K562 (cell line): ENCODE results near the gene VRK2. TPM values are rescaled to one million over a fixed set of nuclear protein-coding genes. Genes with fewer than 3 reads are reported as not detected.

Experiments used
- ADNP ChIP-seq: fragments of 200-800 bp; sonication (Bioruptor generic); IDR thresholded peaks from 2 replicates; pipeline ENCODE4 v1.6.1; 2016; ENCODE audit warnings: missing genetic modification characterization, missing compliant biosample characterization
- ETV1 ChIP-seq: fragments of 450-650 bp; conservative IDR thresholded peaks from 2 replicates; pipeline ENCODE4 v1.6.1; 2016; ENCODE audit warnings: missing genetic modification characterization, control low read depth, low read depth, missing compliant biosample characterization
- FOXJ3 ChIP-seq: sonication (generic); formaldehyde crosslinking; IDR thresholded peaks from 2 replicates; pipeline ENCODE4 v1.4.0; 2020; ENCODE audit warnings: mild to moderate bottlenecking, missing genetic modification reagents
- FOXM1 ChIP-seq, 2 experiments: fragments of 450-650 bp in 1 of 2; sonication (generic) in 1 of 2; formaldehyde crosslinking in 1 of 2; IDR thresholded peaks; 2 replicates each; pipeline versions ENCODE4 v1.6.1 to v1.9.0; 2017 to 2022; ENCODE audit warnings: low read depth in 2 of 2, mild to moderate bottlenecking in 2 of 2, missing genetic modification reagents in 1 of 2, moderate library complexity in 1 of 2
- IRF2 ChIP-seq: sonication (generic); formaldehyde crosslinking; IDR thresholded peaks from 2 replicates; pipeline ENCODE4 v1.8.1; 2022; ENCODE audit warnings: mild to moderate bottlenecking, missing genetic modification reagents
- KDM5B ChIP-seq: fragments of 200-600 bp; sonication (generic); IDR thresholded peaks from 2 replicates; pipeline ENCODE4 v1.6.1; 2012; ENCODE audit warnings: low read depth, mild to moderate bottlenecking, moderate library complexity, low read length, control low read depth, inconsistent platforms; ENCODE audit not compliant: insufficient replicate concordance
- MEIS2 ChIP-seq: fragments of 450-650 bp; IDR thresholded peaks from 2 replicates; pipeline ENCODE4 v1.6.1; 2014; ENCODE audit warnings: mild to moderate bottlenecking; ENCODE audit not compliant: partially characterized antibody
- MIER1 ChIP-seq: fragments of 450-650 bp; IDR thresholded peaks from 2 replicates; pipeline ENCODE4 v1.6.1; 2016; ENCODE audit warnings: antibody characterized with exemption, mild to moderate bottlenecking, low read depth
- PML ChIP-seq: IDR thresholded peaks from 2 replicates; pipeline ENCODE4 v1.6.1; 2012; ENCODE audit warnings: low read length, inconsistent platforms
- POLR2B ChIP-seq: fragments of 450-650 bp; IDR thresholded peaks from 2 replicates; pipeline ENCODE4 v1.6.1; 2018; ENCODE audit warnings: low read depth; ENCODE audit not compliant: partially characterized antibody
- RBFOX2 ChIP-seq: fragments of 200-400 bp; formaldehyde crosslinking; IDR thresholded peaks from 2 replicates; pipeline ENCODE4 v1.6.1; 2017; ENCODE audit warnings: low read depth, mild to moderate bottlenecking, low read length, moderate library complexity
- RBM22 ChIP-seq: fragments of 200-400 bp; formaldehyde crosslinking; IDR thresholded peaks from 2 replicates; pipeline ENCODE4 v1.6.1; 2018; ENCODE audit warnings: low read length, low read depth; ENCODE audit not compliant: poor library complexity, severe bottlenecking
- RFX5 ChIP-seq: IDR thresholded peaks from 2 replicates; pipeline ENCODE4 v1.6.1; 2011; ENCODE audit warnings: low read depth, mild to moderate bottlenecking, improper control_type of control experiment, low read length
- SETDB1 ChIP-seq: IDR thresholded peaks from one replicate; pipeline ENCODE4 v1.6.1; 2012; ENCODE audit warnings: low read length, control low read depth, inconsistent platforms
- SMAD1 ChIP-seq: fragments of 150-350 bp; IDR thresholded peaks from 2 replicates; pipeline ENCODE4 v1.6.1; 2014; ENCODE audit warnings: low read length, low read depth; ENCODE audit not compliant: partially characterized antibody
- SNRNP70 ChIP-seq: fragments of 200-400 bp; formaldehyde crosslinking; optimal IDR thresholded peaks from 2 replicates; pipeline ENCODE3; 2017; ENCODE audit warnings: low read depth, low read length
- TBL1XR1 ChIP-seq, 2 experiments: IDR thresholded peaks; 2 replicates each; pipeline ENCODE4 v1.6.1; 2012; ENCODE audit warnings: improper control_type of control experiment in 2 of 2, low read length in 2 of 2, mild to moderate bottlenecking in 1 of 2
- TEAD4 ChIP-seq, 2 experiments: sonication (generic) in 1 of 2; formaldehyde crosslinking in 1 of 2; IDR thresholded peaks; 2 replicates each; pipeline versions ENCODE4 v1.6.1 to v1.8.0; 2012 to 2022; ENCODE audit warnings: borderline replicate concordance in 1 of 2, inconsistent platforms in 1 of 2, low read length in 1 of 2, mild to moderate bottlenecking in 1 of 2, missing genetic modification reagents in 1 of 2
- ZNF175 ChIP-seq: fragments of 200-800 bp; sonication (Bioruptor generic); IDR thresholded peaks from 2 replicates; pipeline ENCODE4 v1.6.1; 2016; ENCODE audit warnings: low read depth, mild to moderate bottlenecking, missing genetic modification characterization, missing compliant biosample characterization
- ZNF766 ChIP-seq: fragments of 200-800 bp; sonication (Bioruptor generic); conservative IDR thresholded peaks from 2 replicates; pipeline ENCODE4 v1.6.1; 2016; ENCODE audit warnings: missing genetic modification characterization, missing compliant biosample characterization
- ZSCAN29 ChIP-seq: fragments of 450-650 bp; IDR thresholded peaks from 2 replicates; pipeline ENCODE4 v1.6.1; 2017
- polyA plus RNA-seq, 8 experiments: library from polyadenylated mRNA; depleted of rRNA in 4 of 8; stranded (reverse) in 5 of 8; unstranded in 3 of 8; fragments of >200 nt; fragmentation: Nextera tagmentation in 2 of 8; fragmentation: Illumina TruSeq in 1 of 8; extraction: Ambion mirVana in 2 of 8; extraction: Trizol in 1 of 8; gene quantifications; 2 replicates each; pipeline versions ENCODE4 v1.2.1 to v1.2.3, GENCODE V29; 2011 to 2014; ENCODE audit warnings: inconsistent platforms in 1 of 8, missing spikeins in 1 of 8
- total RNA-seq, 7 experiments: library from RNA; depleted of rRNA in 6 of 7; stranded (reverse); fragments of >200 nt in 6 of 7; fragmentation: Illumina TruSeq in 2 of 7; extraction: Trizol in 2 of 7; gene quantifications; 2 replicates each; pipeline versions ENCODE4 v1.2.1 to v1.2.3, GENCODE V29; 2011 to 2021; ENCODE audit warnings: low replicate concordance in 1 of 7
- TF ChIP-seq, protein P1 (sequence below), 2 experiments: fragments of 150-350 bp in 1 of 2; IDR thresholded peaks; 2 replicates each; pipeline ENCODE4 v1.6.1; 2012 to 2016; ENCODE audit warnings: low read depth in 2 of 2, low read length in 2 of 2, mild to moderate bottlenecking in 1 of 2, moderate library complexity in 1 of 2
- TF ChIP-seq, protein P2 (sequence below): fragments of 450-650 bp; IDR thresholded peaks from 2 replicates; pipeline ENCODE4 v1.6.1; 2016; ENCODE audit warnings: antibody characterized with exemption

Gene VRK2
- total and polyA plus RNA-seq, 9 of the 15 experiments (the other 6 are each of a cell fraction or from before 2014, with no cell fraction given) = 22.6 to 49.2 (median 36.2) TPM

DNA sequence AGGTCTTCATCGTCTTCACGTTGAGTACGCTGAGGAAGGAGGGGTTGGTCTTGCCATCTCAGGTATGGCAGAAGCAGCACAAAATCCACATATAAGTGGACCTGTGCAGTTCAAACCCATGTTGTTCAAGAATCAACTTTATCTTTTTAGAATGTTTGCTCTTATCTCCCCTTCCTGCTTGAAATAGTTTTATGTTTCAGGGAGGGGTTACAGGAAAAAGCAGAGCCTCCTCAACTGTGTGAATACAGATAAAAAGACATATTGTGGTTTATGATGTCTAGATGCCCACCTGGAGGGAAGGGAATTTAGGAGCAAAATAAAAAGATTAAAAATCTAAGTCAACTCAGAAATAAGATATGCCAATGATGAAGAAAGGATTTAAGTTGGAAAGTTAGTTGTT is 75.9 kb downstream of the VRK2 start (continued):
- TF ChIP-seq, protein P1, sequence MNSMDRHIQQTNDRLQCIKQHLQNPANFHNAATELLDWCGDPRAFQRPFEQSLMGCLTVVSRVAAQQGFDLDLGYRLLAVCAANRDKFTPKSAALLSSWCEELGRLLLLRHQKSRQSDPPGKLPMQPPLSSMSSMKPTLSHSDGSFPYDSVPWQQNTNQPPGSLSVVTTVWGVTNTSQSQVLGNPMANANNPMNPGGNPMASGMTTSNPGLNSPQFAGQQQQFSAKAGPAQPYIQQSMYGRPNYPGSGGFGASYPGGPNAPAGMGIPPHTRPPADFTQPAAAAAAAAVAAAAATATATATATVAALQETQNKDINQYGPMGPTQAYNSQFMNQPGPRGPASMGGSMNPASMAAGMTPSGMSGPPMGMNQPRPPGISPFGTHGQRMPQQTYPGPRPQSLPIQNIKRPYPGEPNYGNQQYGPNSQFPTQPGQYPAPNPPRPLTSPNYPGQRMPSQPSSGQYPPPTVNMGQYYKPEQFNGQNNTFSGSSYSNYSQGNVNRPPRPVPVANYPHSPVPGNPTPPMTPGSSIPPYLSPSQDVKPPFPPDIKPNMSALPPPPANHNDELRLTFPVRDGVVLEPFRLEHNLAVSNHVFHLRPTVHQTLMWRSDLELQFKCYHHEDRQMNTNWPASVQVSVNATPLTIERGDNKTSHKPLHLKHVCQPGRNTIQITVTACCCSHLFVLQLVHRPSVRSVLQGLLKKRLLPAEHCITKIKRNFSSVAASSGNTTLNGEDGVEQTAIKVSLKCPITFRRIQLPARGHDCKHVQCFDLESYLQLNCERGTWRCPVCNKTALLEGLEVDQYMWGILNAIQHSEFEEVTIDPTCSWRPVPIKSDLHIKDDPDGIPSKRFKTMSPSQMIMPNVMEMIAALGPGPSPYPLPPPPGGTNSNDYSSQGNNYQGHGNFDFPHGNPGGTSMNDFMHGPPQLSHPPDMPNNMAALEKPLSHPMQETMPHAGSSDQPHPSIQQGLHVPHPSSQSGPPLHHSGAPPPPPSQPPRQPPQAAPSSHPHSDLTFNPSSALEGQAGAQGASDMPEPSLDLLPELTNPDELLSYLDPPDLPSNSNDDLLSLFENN (IDR thresholded peaks at IDR 0.05; ENCODE audit: low read depth in 2 of 2, low read length in 2 of 2) = no peak
- TF ChIP-seq RFX5 = no peak
- no peak for TF ChIP-seq IRF2 (CRISPR knock-in tag)
- TF ChIP-seq KDM5B = no peak
- no peak for TF ChIP-seq ZNF175 (CRISPR knock-in tag)
- no peak for TF ChIP-seq ZSCAN29
- TF ChIP-seq RBM22 = no peak
- TF ChIP-seq TBL1XR1 (IDR thresholded peaks at IDR 0.05; ENCODE audit: low read length in 2 of 2) = peak in 1 of 2 experiments; percentile 69; a peak in 2 of 4 replicates
- no peak for TF ChIP-seq FOXJ3 (CRISPR knock-in tag)
- TF ChIP-seq SMAD1 = no peak
- no peak for TF ChIP-seq MEIS2
- peak; percentile 80 for TF ChIP-seq FOXM1 (IDR thresholded peaks at IDR 0.05; ENCODE audit: low read depth)
- no peak for TF ChIP-seq FOXM1 (CRISPR knock-in tag; IDR thresholded peaks at IDR 0.05; ENCODE audit: low read depth)
- TF ChIP-seq ADNP (tag) = no peak; the same call in 1 of the 2 replicates
- peak; percentile 58 for TF ChIP-seq ZNF766 (CRISPR knock-in tag)
- TF ChIP-seq POLR2B = no peak
- TF ChIP-seq SNRNP70 = no peak
- TF ChIP-seq ETV1 (tag) = 0 out of 2 replicates have a peak, but pooled peaks have one; percentile 18
- TF ChIP-seq MIER1 = no peak
- TF ChIP-seq PML = peak; percentile 88
- TF ChIP-seq, protein P2, sequence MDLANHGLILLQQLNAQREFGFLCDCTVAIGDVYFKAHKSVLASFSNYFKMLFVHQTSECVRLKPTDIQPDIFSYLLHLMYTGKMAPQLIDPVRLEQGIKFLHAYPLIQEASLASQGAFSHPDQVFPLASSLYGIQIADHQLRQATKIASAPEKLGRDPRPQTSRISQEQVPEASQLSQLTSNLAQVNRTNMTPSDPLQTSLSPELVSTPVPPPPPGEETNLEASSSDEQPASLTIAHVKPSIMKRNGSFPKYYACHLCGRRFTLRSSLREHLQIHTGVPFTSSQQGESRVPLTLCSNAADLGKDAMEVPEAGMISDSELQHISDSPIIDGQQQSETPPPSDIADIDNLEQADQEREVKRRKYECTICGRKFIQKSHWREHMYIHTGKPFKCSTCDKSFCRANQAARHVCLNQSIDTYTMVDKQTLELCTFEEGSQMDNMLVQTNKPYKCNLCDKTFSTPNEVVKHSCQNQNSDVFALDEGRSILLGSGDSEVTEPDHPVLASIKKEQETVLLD = no peak
- no peak for TF ChIP-seq SETDB1
- no peak for TF ChIP-seq RBFOX2
- TF ChIP-seq TEAD4 (IDR thresholded peaks at IDR 0.05; ENCODE audit: low read length) = peak; percentile 96
- no peak for TF ChIP-seq TEAD4 (CRISPR knock-in tag; IDR thresholded peaks at IDR 0.05; ENCODE audit: borderline replicate concordance)
